ENCODE data around the gene GRIN2D. TPM values are rescaled to one million over a fixed set of nuclear protein-coding genes. Genes with fewer than 3 reads are reported as not detected.
A peak's percentile ranks its signal among the peaks of the same experiment; 100 is the strongest.
"Not testable (repeated sequence)": the region's sequence is repeated elsewhere in the genome, so short reads cannot be mapped to it uniquely, and the experiment has no call there.

The GRIN2D gene
- total RNA-seq, 2 experiments from 2014 or later: 0.18 TPM

- H3K4me1 Mint-ChIP-seq: no peaks in the 10 kb centered on the region
These were observed 19.9 kb upstream of the GRIN2D start for GRCh38 chr19:48373567-48373966.

GRCh38 chr19:48378194-48378570 is 15.3 kb upstream of the GRIN2D start:
- H3K4me1 Mint-ChIP-seq: no peaks in the 10 kb centered on the region
- ChIA-PET CTCF (interaction anchor here (0.7 kb wide), 1 partner anchor 36 kb away, joined by 4 read pairs; no protein-coding TSS in a partner anchor), POLR2A (no interaction called here)
- peaks cover 15% of the 10 kb centered on the region for H3K36me3 Mint-ChIP-seq (ENCODE audit: low read depth)
- H3K27me3 Mint-ChIP-seq: no peaks in the 10 kb centered on the region
- no peak overlapping the region for H3K27ac Mint-ChIP-seq
- no peaks in the 10 kb centered on the region for H3K9me3 Mint-ChIP-seq
- H3K4me3 Mint-ChIP-seq: no peak overlapping the region
- DNase-seq: no peak

More at GRCh38 chr19:48373567-48373966, 19.9 kb upstream of the GRIN2D start:
- Mint-ChIP-seq H3K27ac (no peak overlapping the region), H3K36me3 (ENCODE audit: low read depth) (no peaks in the 10 kb centered on the region), H3K4me3 (no peak overlapping the region), H3K27me3 (no peaks in the 10 kb centered on the region), H3K9me3 (no peaks in the 10 kb centered on the region)
- ChIA-PET CTCF (interaction anchor here (0.9 kb wide), 1 partner anchor 18 kb away, joined by 4 read pairs; the partner anchor contains the start of gene KDELR1), POLR2A (interaction anchor here (1.9 kb wide), 1 partner anchor 10 kb away, joined by 8 read pairs; the partner anchor contains the start of genes SYNGR4 and TMEM143)
- DNase-seq: no peak

GRCh38 chr19:48379058-48379457 is 14.4 kb upstream of the GRIN2D start:
- H3K4me3 Mint-ChIP-seq: no peak overlapping the region
- H3K27ac Mint-ChIP-seq: no peak overlapping the region
- POLR2A ChIA-PET: interaction anchor here (0.6 kb wide), 1 partner anchor 45 kb away, joined by 3 read pairs; no protein-coding TSS in a partner anchor
- DNase-seq: no peak
- H3K4me1 Mint-ChIP-seq: no peaks in the 10 kb centered on the region
- no peaks in the 10 kb centered on the region for H3K27me3 Mint-ChIP-seq
- H3K36me3 Mint-ChIP-seq (ENCODE audit: low read depth): peaks cover 22% of the 10 kb centered on the region
- H3K9me3 Mint-ChIP-seq: no peaks in the 10 kb centered on the region
- CTCF ChIA-PET: interaction anchor here (0.8 kb wide), 1 partner anchor 65 kb away, joined by 3 read pairs; no protein-coding TSS in a partner anchor

GRCh38 chr19:48381178-48381950 is 12.1 kb upstream of the GRIN2D start:
- Mint-ChIP-seq H3K27me3 (no peaks in the 10 kb centered on the region), H3K27ac (no peak overlapping the region), H3K9me3 (no peaks in the 10 kb centered on the region), H3K36me3 (ENCODE audit: low read depth) (peaks cover 32% of the 10 kb centered on the region), H3K4me3 (no peak overlapping the region), H3K4me1 (no peaks in the 10 kb centered on the region)
- DNase-seq: no peak
- CTCF ChIA-PET: interaction anchor here (1.8 to 2.0 kb wide), 2 partner anchors 10 to 17 kb away, joined by 4 to 11 read pairs; partner anchors contain the start of genes KDELR1, SYNGR4 and TMEM143
- POLR2A ChIA-PET: interaction anchor here (1.7 kb wide), 1 partner anchor 10 kb away, joined by 5 read pairs; the partner anchor contains the start of gene KDELR1

- Mint-ChIP-seq H3K9me3 (no peaks in the 10 kb centered on the region), H3K27me3 (no peaks in the 10 kb centered on the region), H3K4me1 (no peaks in the 10 kb centered on the region), H3K27ac (no peak overlapping the region), H3K4me3 (no peak overlapping the region), H3K36me3 (ENCODE audit: low read depth) (peaks cover 37% of the 10 kb centered on the region)
- no peak for DNase-seq
- ChIA-PET CTCF (interaction anchor here (2.0 kb wide), 1 partner anchor 9 kb away, joined by 11 read pairs; the partner anchor contains the start of gene KDELR1), POLR2A (interaction anchor here (1.7 kb wide), 1 partner anchor 9 kb away, joined by 5 read pairs; the partner anchor contains the start of gene KDELR1)
These were observed 11.2 kb upstream of the GRIN2D start for GRCh38 chr19:48382286-48382685.

GRCh38 chr19:48385461-48386087 is 7.9 kb upstream of the GRIN2D start:
- H3K4me3 Mint-ChIP-seq: no peak overlapping the region
- H3K27me3 Mint-ChIP-seq: no peaks in the 10 kb centered on the region
- no peaks in the 10 kb centered on the region for H3K9me3 Mint-ChIP-seq
- no peak for DNase-seq
- H3K36me3 Mint-ChIP-seq (ENCODE audit: low read depth): peaks cover 49% of the 10 kb centered on the region
- CTCF ChIA-PET: no interaction called here
- H3K27ac Mint-ChIP-seq: no peak overlapping the region
- peaks cover 19% of the 10 kb centered on the region for H3K4me1 Mint-ChIP-seq
- POLR2A ChIA-PET: no interaction called here

DNA sequence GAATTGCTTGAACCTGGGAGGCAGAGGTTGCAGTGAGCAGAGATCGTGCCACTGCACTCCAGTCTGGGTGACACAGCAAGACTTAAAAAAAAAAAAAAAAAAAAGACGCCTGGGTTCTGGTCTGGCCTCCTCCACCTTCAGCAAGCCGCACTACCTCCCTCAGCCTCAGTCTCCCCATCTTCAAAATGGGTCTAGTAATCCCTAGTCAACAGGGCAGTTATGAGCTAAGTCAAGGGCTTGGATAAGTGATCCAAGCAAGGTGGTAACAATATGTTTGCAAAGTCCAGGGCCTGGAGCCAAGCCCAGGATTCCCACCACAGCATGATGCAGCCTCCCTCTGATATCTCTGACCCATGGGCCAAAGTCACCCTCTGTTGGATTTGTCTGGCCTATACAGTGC is 6.5 kb upstream of the GRIN2D start:
- Mint-ChIP-seq H3K27me3 (peaks cover 2% of the 10 kb centered on the region), H3K27ac (no peak overlapping the region), H3K9me3 (no peaks in the 10 kb centered on the region), H3K4me1 (peaks cover 21% of the 10 kb centered on the region), H3K4me3 (no peak overlapping the region), H3K36me3 (ENCODE audit: low read depth) (peaks cover 48% of the 10 kb centered on the region)
- CTCF ChIA-PET: no interaction called here
- DNase-seq: no peak
- POLR2A ChIA-PET: no interaction called here

GRCh38 chr19:48390188-48391099 is 3.0 kb upstream of the GRIN2D start:
- peaks cover 28% of the 10 kb centered on the region for H3K27me3 Mint-ChIP-seq
- H3K9me3 Mint-ChIP-seq: no peaks in the 10 kb centered on the region
- H3K4me3 Mint-ChIP-seq: peak overlapping the region; percentile 92
- CTCF ChIA-PET: interaction anchor here (0.9 to 2.7 kb wide), 24 partner anchors 9 to 218 kb away, joined by 3 to 53 read pairs (median 4); partner anchors contain the start of genes GRWD1, SYNGR4 and TMEM143
- DNase-seq: peak; percentile 72
- H3K27ac Mint-ChIP-seq: peak overlapping the region; percentile 88
- POLR2A ChIA-PET: interaction anchor here (0.7 to 3.3 kb wide), 11 partner anchors 9 to 759 kb away, joined by 3 to 48 read pairs (median 4); partner anchors contain the start of genes SYNGR4 and TMEM143
- H3K4me1 Mint-ChIP-seq: peaks cover 25% of the 10 kb centered on the region
- H3K36me3 Mint-ChIP-seq (ENCODE audit: low read depth): peaks cover 24% of the 10 kb centered on the region

DNA sequence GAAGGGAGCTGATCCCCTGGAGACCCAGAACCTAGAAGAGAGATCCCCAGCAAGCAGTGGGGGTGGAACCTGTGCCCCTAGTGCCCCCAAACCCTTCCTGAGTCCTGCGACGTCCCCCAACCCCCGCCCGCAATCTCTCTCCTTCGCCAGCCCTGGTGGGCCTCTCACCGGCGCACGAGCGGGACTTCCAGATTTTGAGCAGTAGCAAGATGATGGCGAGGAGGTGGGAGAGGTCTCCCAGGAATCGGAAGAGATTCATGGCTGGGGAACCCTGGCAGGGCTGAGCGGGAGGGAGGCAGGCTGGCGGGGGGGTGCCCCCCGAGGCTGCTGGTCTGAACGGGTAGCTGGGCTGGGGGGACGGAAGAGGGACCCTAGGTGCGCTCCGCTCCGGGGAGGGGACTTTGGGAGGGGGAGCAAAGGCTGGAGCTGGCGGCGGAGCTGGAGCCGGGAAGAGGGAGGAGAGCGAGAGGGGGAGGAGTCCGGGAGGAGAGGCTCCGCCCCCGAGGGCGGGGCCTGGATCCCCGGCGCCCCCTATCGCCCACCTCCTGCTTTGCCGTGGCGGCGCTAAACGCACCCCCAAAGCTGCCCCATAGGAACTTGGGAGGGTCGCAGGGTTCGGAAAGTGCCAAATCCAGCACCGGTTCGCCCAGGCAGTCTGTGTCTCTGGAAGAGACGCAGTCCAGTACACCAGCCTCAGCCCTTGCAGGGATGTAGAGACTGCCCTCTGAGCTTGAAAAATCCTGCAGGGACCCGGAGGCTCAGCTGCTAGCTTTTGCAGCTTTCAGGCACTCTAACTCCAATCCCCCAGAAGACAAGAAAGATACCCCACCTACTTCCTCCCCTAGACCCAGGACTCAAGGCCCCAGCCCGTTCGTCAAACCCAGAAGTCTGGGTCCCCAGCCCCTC is 2.1 kb upstream of the GRIN2D start, which contains the start of gene KDELR1:
Gene KDELR1 (minus strand): TSS at position 452 of the 906 bp plus-strand sequence. CDS start 193 bp downstream, at position 259.
- ChIA-PET POLR2A (interaction anchor here (0.7 to 3.3 kb wide), 16 partner anchors 10 to 758 kb away, joined by 3 to 48 read pairs (median 4); partner anchors contain the start of genes SYNGR4 and TMEM143), CTCF (interaction anchor here (0.5 to 2.7 kb wide), 33 partner anchors 9 to 1060 kb away, joined by 3 to 53 read pairs (median 4); partner anchors contain the start of genes GRWD1, SYNGR4 and TMEM143)
- Mint-ChIP-seq H3K36me3 (ENCODE audit: low read depth) (peaks cover 21% of the 10 kb centered on the region), H3K27me3 (peaks cover 36% of the 10 kb centered on the region), H3K27ac (peak within 1 kb of the TSS; percentile 88), H3K4me1 (peaks cover 28% of the 10 kb centered on the region), H3K9me3 (no peaks in the 10 kb centered on the region), H3K4me3 (peak within 1 kb of the TSS; percentile 92)
- DNase-seq: peak; percentile 77

DNA sequence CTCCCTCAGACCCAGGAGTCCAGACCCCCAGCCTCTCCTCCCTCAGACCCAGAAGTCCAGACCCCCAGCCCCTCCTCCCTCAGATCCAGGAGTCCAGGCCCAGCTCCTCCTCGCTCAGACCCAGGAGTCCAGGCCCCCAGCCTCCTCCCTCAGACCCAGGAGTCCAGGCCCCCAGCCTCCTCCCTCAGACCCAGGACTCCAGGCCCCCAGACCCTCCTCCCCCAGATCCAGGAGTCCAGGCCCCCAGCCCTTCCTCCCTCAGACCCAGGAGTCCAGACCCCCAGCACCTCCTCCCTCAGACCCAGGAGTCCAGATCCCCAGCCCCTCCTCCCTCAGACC is 1.5 kb upstream of the GRIN2D start:
- H3K27me3 Mint-ChIP-seq: peaks cover 39% of the 10 kb centered on the region
- POLR2A ChIA-PET: interaction anchor here (0.7 to 3.3 kb wide), 11 partner anchors 9 to 63 kb away, joined by 3 to 48 read pairs (median 4); partner anchors contain the start of genes SYNGR4 and TMEM143
- H3K9me3 Mint-ChIP-seq, DNase-seq, H3K4me3 Mint-ChIP-seq, H3K27ac Mint-ChIP-seq: not testable (repeated sequence)
- CTCF ChIA-PET: interaction anchor here (0.5 to 2.7 kb wide), 26 partner anchors 9 to 1059 kb away, joined by 3 to 53 read pairs (median 4); partner anchors contain the start of genes SYNGR4 and TMEM143
- peaks cover 28% of the 10 kb centered on the region for H3K4me1 Mint-ChIP-seq
- H3K36me3 Mint-ChIP-seq (ENCODE audit: low read depth): peaks cover 19% of the 10 kb centered on the region
